Neural progenitor cell (in vitro differentiated cells): ENCODE data around the gene CLK3. TPM values are rescaled to one million over a fixed set of nuclear protein-coding genes. Genes with fewer than 3 reads are reported as not detected.
A peak's percentile ranks its signal among the peaks of the same experiment; 100 is the strongest.

Source experiments
- DNase-seq: peaks from one replicate; pipeline ENCODE4 v3.0.0-alpha.2; 2016; ENCODE audit warnings: low spot score
- H2AFZ ChIP-seq: fragments of 200-600 bp; sonication (generic); replicated peaks from 2 replicates; pipeline ENCODE4 v1.6.1; 2016; ENCODE audit warnings: antibody characterized with exemption
- H3F3A ChIP-seq: fragments of 200-600 bp; sonication (generic); 2 replicates; pipeline ENCODE4 v1.6.1; 2016; ENCODE audit warnings: antibody characterized with exemption, low read depth
- H3K27ac ChIP-seq: fragments of 200-600 bp; sonication (generic); 2 replicates; pipeline ENCODE4 v1.5.1; 2016; ENCODE audit warnings: mild to moderate bottlenecking
- H3K27me3 ChIP-seq: fragments of 200-600 bp; sonication (generic); 2 replicates; pipeline ENCODE4 v1.6.1; 2016; ENCODE audit warnings: mild to moderate bottlenecking, moderate library complexity
- H3K36me3 ChIP-seq: fragments of 200-600 bp; sonication (generic); 2 replicates; pipeline ENCODE4 v1.5.1; 2016
- H3K4me1 ChIP-seq: fragments of 200-600 bp; sonication (generic); 2 replicates; pipeline ENCODE4 v1.6.1; 2016; ENCODE audit warnings: mixed run types
- H3K4me2 ChIP-seq: fragments of 200-600 bp; sonication (generic); 2 replicates; pipeline ENCODE4 v1.6.1; 2016
- H3K4me3 ChIP-seq: fragments of 200-600 bp; sonication (generic); 2 replicates; pipeline ENCODE4 v1.5.1; 2016
- H3K79me2 ChIP-seq: fragments of 200-600 bp; sonication (generic); 2 replicates; pipeline ENCODE4 v1.6.1; 2016; ENCODE audit warnings: low read depth
- H3K9ac ChIP-seq: fragments of 200-600 bp; sonication (generic); 2 replicates; pipeline ENCODE4 v1.6.1; 2016
- H3K9me3 ChIP-seq: fragments of 200-600 bp; sonication (generic); 2 replicates; pipeline ENCODE4 v1.5.1; 2016; ENCODE audit warnings: low read depth
- H4K20me1 ChIP-seq: fragments of 200-600 bp; sonication (generic); 2 replicates; pipeline ENCODE4 v1.6.1; 2016; ENCODE audit warnings: low read depth
- H3K27ac Mint-ChIP-seq: 3 replicates; pipeline ENCODE4 v1.8.0; 2021; ENCODE audit warnings: mixed read lengths
- H3K27me3 Mint-ChIP-seq: 2 replicates; pipeline ENCODE4 v1.8.0; 2022; ENCODE audit warnings: low read depth, mild to moderate bottlenecking, inconsistent platforms, moderate library complexity, mixed read lengths; ENCODE audit not compliant: insufficient read depth
- H3K36me3 Mint-ChIP-seq: 3 replicates; pipeline ENCODE4 v1.8.0; 2021; ENCODE audit warnings: mixed read lengths
- H3K4me1 Mint-ChIP-seq: 3 replicates; pipeline ENCODE4 v1.8.0; 2021; ENCODE audit warnings: mixed read lengths
- H3K4me3 Mint-ChIP-seq: 3 replicates; pipeline ENCODE4 v1.8.0; 2021; ENCODE audit warnings: mild to moderate bottlenecking, moderate library complexity, mixed read lengths
- H3K9me3 Mint-ChIP-seq: 3 replicates; pipeline ENCODE4 v1.8.0; 2020; ENCODE audit warnings: mixed read lengths
- CTCF ChIP-seq: fragments of 200-600 bp; sonication (generic); IDR thresholded peaks from 2 replicates; pipeline ENCODE4 v1.5.1; 2017; ENCODE audit warnings: antibody characterized with exemption, mild to moderate bottlenecking
- EZH2 ChIP-seq: fragments of 200-600 bp; sonication (generic); IDR thresholded peaks from 2 replicates; pipeline ENCODE4 v1.6.1; 2017; ENCODE audit warnings: antibody characterized with exemption, mild to moderate bottlenecking, moderate library complexity
- EZH2phosphoT487 ChIP-seq: fragments of 200-600 bp; sonication (generic); IDR thresholded peaks from 2 replicates; pipeline ENCODE4 v1.6.1; 2017; ENCODE audit warnings: antibody characterized with exemption
- total RNA-seq: library from RNA; depleted of rRNA; stranded (reverse); fragments of >200 nt; gene quantifications from 2 replicates; pipeline ENCODE4 v1.2.3, GENCODE V29; 2015; ENCODE audit warnings: low replicate concordance

The CLK3 gene
- total RNA-seq, 1 donor from 2014 or later: 66.1 TPM

GRCh38 chr15:74610302-74610951 is 5.2 kb upstream of the CLK3 start:
- H2AFZ ChIP-seq: no peak overlapping the region
- H3K9me3 ChIP-seq: no peaks in the 10 kb centered on the region
- TF ChIP-seq CTCF (no peak), EZH2 (no peak), EZH2phosphoT487 (no peak)
- H3K4me3 ChIP-seq: no peak overlapping the region
- peaks cover 10% of the 10 kb centered on the region for H3K27me3 ChIP-seq
- H3K36me3 ChIP-seq: no peaks in the 10 kb centered on the region
- H3K79me2 ChIP-seq: no peaks in the 10 kb centered on the region
- Mint-ChIP-seq H3K36me3 (no peaks in the 10 kb centered on the region), H3K27me3 (peaks cover 9% of the 10 kb centered on the region), H3K27ac (no peak overlapping the region), H3K4me1 (peaks cover 2% of the 10 kb centered on the region), H3K4me3 (no peak overlapping the region), H3K9me3 (no peaks in the 10 kb centered on the region)
- DNase-seq: no peak
- peak overlapping the region; percentile 20 for H3K9ac ChIP-seq
- H3K4me2 ChIP-seq: no peak overlapping the region
- peaks cover 14% of the 10 kb centered on the region for H3K4me1 ChIP-seq
- peaks cover 20% of the 10 kb centered on the region for H3F3A ChIP-seq
- H3K27ac ChIP-seq: no peak overlapping the region
- no peaks in the 10 kb centered on the region for H4K20me1 ChIP-seq

- H3K4me1 Mint-ChIP-seq: peaks cover 3% of the 10 kb centered on the region
- no peak overlapping the region for H3K27ac ChIP-seq
- no peaks in the 10 kb centered on the region for H3K36me3 Mint-ChIP-seq
- H3K36me3 ChIP-seq: no peaks in the 10 kb centered on the region
- H2AFZ ChIP-seq: no peak overlapping the region
- no peaks in the 10 kb centered on the region for H3K9me3 Mint-ChIP-seq
- H3K4me1 ChIP-seq: peaks cover 14% of the 10 kb centered on the region
- peaks cover 20% of the 10 kb centered on the region for H3F3A ChIP-seq
- peaks cover 8% of the 10 kb centered on the region for H3K27me3 Mint-ChIP-seq
- H3K4me3 Mint-ChIP-seq: no peak overlapping the region
- H3K4me3 ChIP-seq: no peak overlapping the region
- no peaks in the 10 kb centered on the region for H3K9me3 ChIP-seq
- peaks cover 6% of the 10 kb centered on the region for H4K20me1 ChIP-seq
- no peak overlapping the region for H3K9ac ChIP-seq
- peaks cover 10% of the 10 kb centered on the region for H3K27me3 ChIP-seq
- no peak overlapping the region for H3K27ac Mint-ChIP-seq
- peaks cover 7% of the 10 kb centered on the region for H3K79me2 ChIP-seq
- DNase-seq: no peak
- no peak for TF ChIP-seq EZH2
- TF ChIP-seq EZH2phosphoT487: no peak
- TF ChIP-seq CTCF: no peak
- no peak overlapping the region for H3K4me2 ChIP-seq
These were observed 4.3 kb upstream of the CLK3 start for GRCh38 chr15:74611341-74611740.

- Histone ChIP-seq H3K9ac (no peak overlapping the region), H2AFZ (no peak overlapping the region), H3K9me3 (no peaks in the 10 kb centered on the region), H3K79me2 (peaks cover 12% of the 10 kb centered on the region), H3K4me1 (peaks cover 18% of the 10 kb centered on the region), H4K20me1 (peaks cover 11% of the 10 kb centered on the region), H3K27me3 (peaks cover 10% of the 10 kb centered on the region), H3K27ac (no peak overlapping the region), H3K36me3 (no peaks in the 10 kb centered on the region), H3K4me3 (no peak overlapping the region), H3F3A (peaks cover 20% of the 10 kb centered on the region), H3K4me2 (no peak overlapping the region)
- H3K36me3 Mint-ChIP-seq: no peaks in the 10 kb centered on the region
- H3K27ac Mint-ChIP-seq: no peak overlapping the region
- DNase-seq: no peak
- peaks cover 8% of the 10 kb centered on the region for H3K4me1 Mint-ChIP-seq
- TF ChIP-seq CTCF (no peak), EZH2 (no peak), EZH2phosphoT487 (no peak)
- H3K9me3 Mint-ChIP-seq: no peaks in the 10 kb centered on the region
- peaks cover 8% of the 10 kb centered on the region for H3K27me3 Mint-ChIP-seq
- H3K4me3 Mint-ChIP-seq: no peak overlapping the region
These were observed 3.8 kb upstream of the CLK3 start for GRCh38 chr15:74611834-74612233.
